ENCODE measurements around the gene CRYAA. TPM values are rescaled to one million over a fixed set of nuclear protein-coding genes. Genes with fewer than 3 reads are reported as not detected.
"Not testable (repeated sequence)": the region's sequence is repeated elsewhere in the genome, so short reads cannot be mapped to it uniquely, and the experiment has no call there.

CRYAA gene
- total RNA-seq, 1 donor from 2014 or later, result not detected

- DNase-seq (ENCODE audit: low read depth, low spot score), result not testable (repeated sequence)
Observed at GRCh38 chr21:43177043-43177906, 8.5 kb downstream of the CRYAA start.

- not testable (repeated sequence) for DNase-seq (ENCODE audit: low read depth, low spot score)
Observed at GRCh38 chr21:43178175-43178826, 9.5 kb downstream of the CRYAA start.

- DNase-seq (ENCODE audit: low read depth, low spot score), result not testable (repeated sequence)
Observed at GRCh38 chr21:43181033-43181432, 12.2 kb downstream of the CRYAA start.

- DNase-seq (ENCODE audit: low read depth, low spot score), result not testable (repeated sequence)
Observed at GRCh38 chr21:43187268-43187667, 18.5 kb downstream of the CRYAA start.

- DNase-seq (ENCODE audit: low read depth, low spot score), result no peak
Observed at GRCh38 chr21:43187715-43188114, 18.9 kb downstream of the CRYAA start.

GRCh38 chr21:43188181-43188580 is 19.4 kb downstream of the CRYAA start:
- no peak for DNase-seq (ENCODE audit: low read depth, low spot score)

GRCh38 chr21:43188592-43189210 is 19.9 kb downstream of the CRYAA start:
- no peak for DNase-seq (ENCODE audit: low read depth, low spot score)

- DNase-seq (ENCODE audit: low read depth, low spot score), result no peak
Observed at GRCh38 chr21:43189936-43190335, 21.1 kb downstream of the CRYAA start.

GRCh38 chr21:43190544-43190943 is 21.7 kb downstream of the CRYAA start:
- DNase-seq (ENCODE audit: low read depth, low spot score), result no peak

- DNase-seq (ENCODE audit: low read depth, low spot score), result no peak
Observed at GRCh38 chr21:43190951-43191350, 22.1 kb downstream of the CRYAA start.

- no peak for DNase-seq (ENCODE audit: low read depth, low spot score)
Observed at GRCh38 chr21:43191521-43191920, 22.7 kb downstream of the CRYAA start.

- DNase-seq (ENCODE audit: low read depth, low spot score), result no peak
Observed at GRCh38 chr21:43191971-43192370, 23.2 kb downstream of the CRYAA start.

- no peak for DNase-seq (ENCODE audit: low read depth, low spot score)
Observed at GRCh38 chr21:43192501-43193081, 23.8 kb downstream of the CRYAA start.

GRCh38 chr21:43193088-43193650 is 24.4 kb downstream of the CRYAA start:
- DNase-seq (ENCODE audit: low read depth, low spot score), result no peak

GRCh38 chr21:43193651-43194302 is 25.0 kb downstream of the CRYAA start:
- DNase-seq (ENCODE audit: low read depth, low spot score), result no peak

- no peak for DNase-seq (ENCODE audit: low read depth, low spot score)
Observed at GRCh38 chr21:43194303-43195120, 25.7 kb downstream of the CRYAA start.

GRCh38 chr21:43195121-43196021 is 26.6 kb downstream of the CRYAA start:
- DNase-seq (ENCODE audit: low read depth, low spot score), result no peak

- no peak for DNase-seq (ENCODE audit: low read depth, low spot score)
Observed at GRCh38 chr21:43196826-43197225, 28.0 kb downstream of the CRYAA start.

GRCh38 chr21:43198376-43198775 is 29.6 kb downstream of the CRYAA start:
- DNase-seq (ENCODE audit: low read depth, low spot score), result no peak
